Activated gamma-delta T cell treated with Interleukin-2 at 50 U/mL for 16 hours (primary cell): ENCODE data around the gene ATP6V0B.
A peak's percentile ranks its signal among the peaks of the same experiment; 100 is the strongest.

Experiments used
- DNase-seq: peaks from one replicate; pipeline ENCODE4 v3.0.0-alpha.2; 2020

Gene ATP6V0B

DNA sequence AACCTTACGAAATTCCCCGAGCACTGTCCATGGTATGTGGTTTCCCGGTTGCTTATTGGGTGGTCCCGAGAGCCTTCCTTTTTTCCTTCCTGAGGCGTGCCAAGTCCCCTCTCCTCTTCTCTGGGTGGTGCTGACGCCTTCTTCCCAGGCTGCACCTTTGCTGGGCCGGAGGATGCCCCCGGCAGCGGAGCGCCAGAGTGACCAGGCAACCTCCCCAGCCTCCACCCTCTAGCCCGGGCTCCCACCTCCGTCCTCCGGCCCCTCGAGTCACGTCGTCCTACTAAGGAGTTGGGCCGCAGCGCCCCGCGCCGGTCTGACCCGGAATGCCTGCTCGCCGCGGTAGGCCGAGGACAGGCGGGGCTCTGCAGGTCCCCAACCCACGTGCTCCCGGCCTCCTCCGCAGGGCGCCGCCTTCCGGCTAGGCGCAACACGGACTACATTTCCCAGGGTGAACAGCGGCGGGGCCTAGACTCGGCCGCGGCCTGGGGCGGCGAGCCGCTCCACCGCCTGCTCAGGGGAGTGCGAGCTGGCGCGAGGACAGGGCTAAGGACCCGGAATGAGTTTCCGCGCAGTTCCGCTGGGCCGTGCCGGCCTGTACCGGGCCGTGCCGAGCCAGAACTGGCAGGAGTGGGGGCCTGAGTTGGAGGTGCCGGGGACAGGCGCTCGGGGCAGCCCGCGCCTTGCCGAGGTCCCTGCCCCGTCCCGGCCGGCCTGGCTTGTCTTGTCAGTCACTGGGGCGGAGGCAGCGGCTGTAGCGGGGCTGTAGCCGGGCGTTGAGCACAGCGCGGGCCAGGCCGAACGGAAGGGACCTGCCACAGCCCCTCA, 28.3 kb upstream of the ATP6V0B start, which contains the start of gene IPO13:
Gene IPO13, plus strand, starts transcription at position 715 of the 825 bp plus-strand sequence. CDS start 651 bp downstream, outside the sequence.
- DNase-seq: peak; percentile 92

GRCh38 chr1:43947061-43947873, 27.5 kb upstream of the ATP6V0B start:
- DNase-seq: no peak

GRCh38 chr1:43947874-43948437, 26.8 kb upstream of the ATP6V0B start:
- no peak for DNase-seq

- DNase-seq: no peak
These were observed 25.1 kb upstream of the ATP6V0B start for GRCh38 chr1:43949678-43950077.

DNA sequence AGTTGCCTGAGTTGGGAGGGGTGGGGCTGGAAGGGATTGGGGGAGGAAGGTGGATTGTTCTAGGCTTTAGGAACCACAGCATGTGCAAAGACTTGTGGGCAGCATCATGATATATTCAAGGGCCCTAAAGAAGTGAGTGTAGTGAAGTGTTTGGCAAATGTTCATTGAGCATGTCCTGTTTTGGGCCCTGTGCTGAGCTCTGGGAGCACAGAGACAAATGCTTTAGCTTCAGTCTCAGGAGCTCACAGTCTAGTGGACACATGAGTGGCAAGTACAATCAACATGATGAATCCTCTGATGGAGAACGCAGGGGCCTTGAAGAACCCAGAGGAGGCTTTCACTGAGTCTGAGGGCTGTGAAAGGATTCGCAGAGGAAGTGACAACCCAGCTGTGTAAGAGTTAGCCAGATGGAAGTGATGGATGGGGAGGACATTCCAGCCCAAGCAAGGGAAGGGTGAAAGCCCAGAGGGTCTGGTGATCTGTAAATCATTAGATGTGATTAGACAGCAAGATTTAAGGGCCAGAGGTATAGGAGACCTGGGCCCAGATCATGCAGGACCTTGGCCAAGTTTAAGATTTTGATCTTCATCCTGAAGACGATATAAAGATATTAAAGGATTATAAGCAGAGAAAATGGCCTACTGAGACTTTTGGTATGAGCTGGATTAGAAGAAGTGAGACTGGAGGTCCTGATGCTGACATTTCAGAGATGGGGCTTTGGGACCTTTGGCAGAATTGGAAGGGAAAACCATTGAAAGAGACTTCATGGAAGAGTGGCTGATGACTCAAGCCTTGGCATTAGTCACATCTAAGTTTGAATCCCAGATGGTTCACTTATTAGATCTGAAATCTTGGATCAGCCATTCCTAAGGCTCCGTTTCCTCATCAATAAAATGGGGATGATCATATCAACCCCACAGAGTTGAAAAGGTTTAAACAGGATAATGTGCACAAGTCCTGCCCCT, 23.5 kb upstream of the ATP6V0B start:
- no peak for DNase-seq

DNA sequence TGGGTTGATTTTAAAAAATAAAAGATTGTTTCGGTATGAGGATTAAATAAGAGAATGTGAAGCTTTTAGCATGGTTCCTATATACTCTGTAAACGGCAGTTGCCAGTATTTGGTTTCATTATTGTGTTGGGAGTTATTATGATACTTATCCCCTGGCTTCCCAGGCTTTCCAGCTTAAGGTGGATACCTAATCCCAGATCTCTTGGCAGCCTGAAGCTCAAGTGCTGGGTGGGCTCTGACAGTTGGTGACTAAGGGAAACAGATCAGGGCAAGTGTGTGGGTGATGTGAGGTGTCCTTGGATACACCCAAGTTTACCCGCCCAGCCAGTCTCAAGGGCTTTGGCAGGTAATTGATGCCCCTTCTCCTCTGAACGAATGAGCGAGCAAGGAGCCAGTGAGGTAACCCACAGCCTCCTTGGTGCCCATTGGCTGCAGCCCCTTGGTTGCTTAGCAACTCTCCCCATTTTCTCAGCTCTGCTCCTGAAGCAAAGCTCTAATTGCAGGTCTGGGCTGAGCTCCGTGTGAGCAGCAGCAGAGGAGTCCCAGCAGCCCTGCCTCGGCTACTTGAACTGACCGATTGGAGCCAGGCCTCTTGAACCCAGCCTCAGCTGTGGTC, 21.9 kb upstream of the ATP6V0B start:
- no peak for DNase-seq

DNA sequence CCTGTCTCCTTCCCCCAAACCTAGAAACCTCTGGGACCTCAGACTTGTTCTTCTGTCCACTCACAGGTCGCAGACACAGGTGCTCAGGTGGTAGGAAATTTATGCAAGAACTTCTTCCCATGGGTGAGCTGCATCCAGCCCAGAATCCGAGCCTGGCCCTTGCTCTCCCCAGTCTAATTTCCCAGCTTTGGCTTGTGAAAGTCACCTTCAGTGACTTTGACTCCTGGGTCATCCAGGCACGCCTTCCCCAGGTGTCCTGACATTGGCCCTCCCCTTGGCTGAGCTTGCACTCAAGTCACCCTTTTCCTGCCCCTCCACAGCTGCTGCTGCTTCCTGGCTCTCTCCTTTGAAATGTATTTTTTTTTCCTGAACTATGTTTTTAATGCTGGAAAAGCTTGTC, 21.4 kb upstream of the ATP6V0B start:
- no peak for DNase-seq

DNA sequence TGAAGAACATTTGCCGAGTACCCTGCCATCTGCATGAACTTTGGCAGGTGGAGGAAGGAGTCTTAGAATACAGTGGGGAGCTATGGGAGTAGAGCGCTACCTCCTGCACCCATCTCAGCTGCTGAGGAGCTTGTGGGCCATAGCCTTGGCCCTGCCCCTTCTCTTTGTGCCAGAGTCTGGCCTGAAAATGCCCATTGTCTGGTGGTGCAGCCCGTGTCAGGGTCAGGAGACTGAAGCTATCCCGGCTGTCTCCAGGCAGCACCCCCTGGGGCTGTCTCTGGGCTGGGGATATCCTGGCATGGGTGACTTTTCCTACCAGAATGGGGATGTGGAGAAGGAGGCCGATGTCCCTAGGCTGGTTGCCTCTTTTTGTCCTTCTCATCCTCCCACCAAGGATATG, 20.7 kb upstream of the ATP6V0B start:
- no peak for DNase-seq

DNA sequence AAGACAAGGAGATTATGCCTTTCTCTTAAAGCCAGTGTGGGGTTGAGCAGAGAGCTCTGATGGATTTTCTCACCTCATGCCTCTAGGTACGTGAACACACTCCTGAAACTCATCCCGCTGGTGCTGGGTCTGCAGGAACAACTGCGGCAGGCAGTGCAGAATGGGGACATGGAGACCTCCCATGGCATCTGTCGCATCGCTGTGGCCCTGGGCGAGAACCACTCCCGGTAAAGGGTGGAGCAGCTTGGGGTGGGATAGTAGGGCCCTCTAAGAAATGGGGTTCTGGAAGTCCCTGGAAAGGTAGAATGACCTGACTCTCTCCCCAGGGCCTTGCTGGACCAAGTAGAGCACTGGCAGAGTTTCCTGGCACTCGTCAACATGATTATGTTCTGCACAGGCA, 18.5 kb upstream of the ATP6V0B start:
- DNase-seq: no peak

- DNase-seq: no peak
These were observed 17.2 kb upstream of the ATP6V0B start for GRCh38 chr1:43957407-43958040.

DNA sequence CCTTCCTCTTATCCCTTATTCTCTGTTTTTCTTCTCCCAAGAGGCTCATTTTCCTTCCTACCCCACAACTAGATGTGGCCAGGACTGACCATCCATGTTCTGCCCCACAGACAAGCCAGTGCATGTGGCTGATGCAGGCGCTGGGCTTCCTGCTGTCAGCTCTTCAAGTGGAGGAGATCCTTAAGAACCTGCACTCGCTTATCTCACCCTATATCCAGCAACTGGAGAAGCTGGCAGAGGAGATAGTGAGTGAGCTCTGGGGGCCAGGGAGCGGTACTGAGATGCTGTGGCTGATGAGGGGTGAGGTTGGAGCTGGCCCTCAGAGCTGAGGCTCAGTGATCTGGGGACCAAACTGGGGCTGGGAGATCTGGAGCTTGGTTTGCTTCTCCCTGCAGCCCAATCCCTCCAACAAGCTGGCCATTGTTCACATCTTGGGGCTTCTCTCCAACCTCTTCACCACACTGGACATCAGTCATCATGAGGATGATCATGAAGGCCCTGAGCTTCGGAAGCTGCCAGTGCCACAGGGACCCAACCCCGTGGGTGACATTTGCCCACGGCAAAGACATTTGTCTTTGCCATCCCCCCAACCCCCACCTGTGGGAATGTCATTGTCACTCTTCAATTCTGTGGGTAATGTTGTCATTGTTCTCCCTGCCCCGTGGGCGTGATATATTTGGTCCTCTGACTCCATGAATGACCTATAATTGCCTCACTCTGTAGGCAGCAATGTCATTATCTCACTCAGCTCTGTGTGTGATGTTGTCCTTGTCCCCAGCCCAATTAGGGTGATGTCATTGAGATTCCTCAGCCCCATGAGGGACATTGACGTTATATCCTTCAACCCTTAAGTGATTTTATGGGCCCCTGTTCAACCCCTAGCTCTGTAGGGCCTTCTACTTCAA, 16.2 kb upstream of the ATP6V0B start:
- no peak for DNase-seq

GRCh38 chr1:43960798-43961197, 14.0 kb upstream of the ATP6V0B start:
- no peak for DNase-seq

DNA sequence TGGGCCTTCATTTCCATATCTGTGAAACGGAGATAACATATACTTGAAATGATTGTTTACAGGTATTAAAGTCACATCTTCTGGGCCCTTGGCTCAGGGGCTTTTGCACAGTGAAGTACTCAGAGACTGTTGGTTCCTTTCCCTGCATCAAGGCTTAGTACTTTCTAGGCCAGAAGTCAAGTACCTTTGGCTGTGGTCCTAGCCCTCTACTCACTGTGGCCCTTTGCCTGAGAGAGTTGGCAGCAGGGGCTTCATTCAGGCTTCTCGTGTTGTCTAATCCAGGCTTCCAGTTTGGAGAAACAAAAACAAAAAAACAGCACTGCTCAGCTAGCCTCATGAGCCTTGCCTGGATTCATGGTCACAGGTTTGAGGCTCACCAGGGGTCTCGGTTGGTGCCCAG, 13.1 kb upstream of the ATP6V0B start:
- DNase-seq: no peak

GRCh38 chr1:43962324-43962723, 12.4 kb upstream of the ATP6V0B start:
- DNase-seq: no peak

DNA sequence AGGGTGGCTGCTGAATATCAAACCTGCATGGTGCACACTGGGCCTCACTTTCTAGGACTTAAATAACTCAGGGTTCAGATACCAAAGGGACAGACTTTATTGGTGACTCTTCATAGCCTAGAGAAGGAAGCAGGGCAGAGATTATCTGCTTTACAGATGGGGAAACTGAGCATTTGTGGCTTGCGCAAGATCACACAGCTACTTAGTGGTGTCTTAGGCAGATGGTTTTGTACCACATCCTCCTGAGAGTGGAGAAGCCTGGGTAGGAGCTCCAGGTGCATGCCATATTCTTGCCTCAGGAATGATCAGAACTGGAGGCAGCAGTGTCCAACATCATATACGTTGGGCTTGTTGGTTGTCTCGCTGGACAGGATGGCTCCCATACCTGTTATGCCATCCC, 11.8 kb upstream of the ATP6V0B start:
- no peak for DNase-seq

DNA sequence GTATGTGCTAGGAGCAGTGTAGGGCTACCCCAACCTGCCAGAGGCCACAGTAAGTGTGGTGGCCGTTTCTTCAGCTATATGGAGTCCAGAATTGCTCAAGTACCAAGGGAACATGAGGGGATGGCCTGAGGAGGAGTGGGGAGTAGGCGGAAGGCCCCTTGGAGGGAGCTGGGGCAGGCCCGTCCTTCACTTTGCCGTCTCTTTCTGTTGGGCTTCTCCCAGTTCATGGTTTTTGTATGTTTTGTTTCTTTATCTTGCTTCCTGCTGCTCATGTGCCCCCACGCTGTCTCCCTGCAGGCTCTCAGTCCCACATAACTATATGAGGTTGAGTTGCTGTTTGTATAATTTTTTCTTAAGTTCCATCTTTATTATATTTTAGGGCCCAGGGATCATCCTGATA, 10.9 kb upstream of the ATP6V0B start:
- DNase-seq: no peak

GRCh38 chr1:43965316-43965715, 9.4 kb upstream of the ATP6V0B start:
- no peak for DNase-seq

GRCh38 chr1:43968348-43968948, 6.3 kb upstream of the ATP6V0B start:
- no peak for DNase-seq

DNA sequence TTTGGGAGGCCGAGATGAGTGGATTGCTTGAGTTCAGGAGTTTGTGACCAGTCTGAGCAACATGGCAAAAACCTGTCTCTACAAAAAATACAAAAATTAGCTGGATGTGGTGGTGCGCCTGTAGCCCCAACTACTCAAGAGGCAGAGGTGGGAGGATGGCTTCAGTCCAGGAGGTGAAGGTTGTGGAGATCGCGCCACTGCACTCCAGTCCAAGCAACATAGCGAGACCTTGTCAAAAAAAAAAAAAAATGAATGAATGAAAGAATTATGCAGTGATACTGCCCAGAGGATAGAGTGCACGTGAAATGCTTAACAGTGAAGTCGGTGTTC, 5.4 kb upstream of the ATP6V0B start:
- DNase-seq: no peak
